Measurements from ENCODE around the gene RPL5. TPM values are rescaled to one million over a fixed set of nuclear protein-coding genes. Genes with fewer than 3 reads are reported as not detected.

The RPL5 gene
- total RNA-seq, 1 donor from 2014 or later, result 552 TPM

DNA sequence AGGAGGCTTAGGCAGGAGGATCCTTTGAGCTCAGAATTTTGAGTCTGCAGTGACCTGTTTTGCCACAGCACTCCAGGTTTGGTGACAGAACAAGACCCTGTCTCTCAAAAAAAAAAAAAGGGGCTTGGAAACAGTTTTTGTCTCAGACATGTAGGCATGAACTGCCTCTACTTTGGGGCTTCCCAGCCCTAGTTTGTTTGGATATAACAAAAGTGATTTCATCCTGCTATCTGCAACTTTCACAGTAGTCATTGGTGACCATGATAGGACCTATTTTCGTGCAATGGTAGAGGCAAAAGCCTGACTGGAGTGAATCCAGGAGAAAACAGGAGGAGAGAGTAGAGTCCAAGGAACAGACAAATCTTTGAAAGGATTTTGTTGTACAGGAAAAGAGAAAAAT lies 26.6 kb upstream of the RPL5 start:
- Histone ChIP-seq H3K4me3 (no peak overlapping the region), H3K27ac (replicated peaks) (peak overlapping the region; percentile 79), H3K4me1 (peaks cover 12% of the 10 kb centered on the region), H3K9me3 (replicated peaks) (no peaks in the 10 kb centered on the region), H3K36me3 (no peaks in the 10 kb centered on the region), H3K27me3 (ENCODE audit: low read depth) (no peaks in the 10 kb centered on the region)
- intact Hi-C loops (cut with micrococcal nuclease), result no loop called here
- TF ChIP-seq, protein P1, sequence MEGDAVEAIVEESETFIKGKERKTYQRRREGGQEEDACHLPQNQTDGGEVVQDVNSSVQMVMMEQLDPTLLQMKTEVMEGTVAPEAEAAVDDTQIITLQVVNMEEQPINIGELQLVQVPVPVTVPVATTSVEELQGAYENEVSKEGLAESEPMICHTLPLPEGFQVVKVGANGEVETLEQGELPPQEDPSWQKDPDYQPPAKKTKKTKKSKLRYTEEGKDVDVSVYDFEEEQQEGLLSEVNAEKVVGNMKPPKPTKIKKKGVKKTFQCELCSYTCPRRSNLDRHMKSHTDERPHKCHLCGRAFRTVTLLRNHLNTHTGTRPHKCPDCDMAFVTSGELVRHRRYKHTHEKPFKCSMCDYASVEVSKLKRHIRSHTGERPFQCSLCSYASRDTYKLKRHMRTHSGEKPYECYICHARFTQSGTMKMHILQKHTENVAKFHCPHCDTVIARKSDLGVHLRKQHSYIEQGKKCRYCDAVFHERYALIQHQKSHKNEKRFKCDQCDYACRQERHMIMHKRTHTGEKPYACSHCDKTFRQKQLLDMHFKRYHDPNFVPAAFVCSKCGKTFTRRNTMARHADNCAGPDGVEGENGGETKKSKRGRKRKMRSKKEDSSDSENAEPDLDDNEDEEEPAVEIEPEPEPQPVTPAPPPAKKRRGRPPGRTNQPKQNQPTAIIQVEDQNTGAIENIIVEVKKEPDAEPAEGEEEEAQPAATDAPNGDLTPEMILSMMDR (IDR thresholded peaks at IDR 0.05; ENCODE audit: borderline replicate concordance), result no peak
- DNase-seq, result no peak

DNA sequence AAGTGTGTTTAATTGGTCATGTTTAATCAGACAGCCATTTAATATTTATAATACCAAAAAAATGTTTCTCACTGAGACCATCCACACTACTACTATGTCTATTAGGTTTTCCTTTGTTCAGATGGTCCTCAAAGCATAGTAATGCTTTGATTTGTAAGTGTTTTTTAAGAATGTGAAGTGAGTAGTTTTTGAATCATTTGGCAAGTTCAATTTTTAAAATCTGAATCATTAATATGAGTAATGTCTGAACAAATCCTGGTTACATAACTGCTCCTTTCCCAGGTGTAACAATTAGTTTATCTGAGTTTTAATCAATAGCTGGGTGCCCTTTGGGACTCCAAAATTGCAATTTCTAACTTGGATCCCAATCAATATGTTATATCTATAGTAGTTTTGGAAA lies 23.5 kb upstream of the RPL5 start:
- intact Hi-C loops (cut with micrococcal nuclease), result no loop called here
- TF ChIP-seq, protein P1 (IDR thresholded peaks at IDR 0.05; ENCODE audit: borderline replicate concordance), result no peak
- no peak overlapping the region for H3K27ac ChIP-seq (replicated peaks)
- DNase-seq, result no peak
- H3K9me3 ChIP-seq (replicated peaks), result peaks cover 8% of the 10 kb centered on the region
- H3K4me1 ChIP-seq, result peaks cover 12% of the 10 kb centered on the region
- H3K27me3 ChIP-seq (ENCODE audit: low read depth), result no peaks in the 10 kb centered on the region
- H3K36me3 ChIP-seq, result no peaks in the 10 kb centered on the region
- no peak overlapping the region for H3K4me3 ChIP-seq

DNA sequence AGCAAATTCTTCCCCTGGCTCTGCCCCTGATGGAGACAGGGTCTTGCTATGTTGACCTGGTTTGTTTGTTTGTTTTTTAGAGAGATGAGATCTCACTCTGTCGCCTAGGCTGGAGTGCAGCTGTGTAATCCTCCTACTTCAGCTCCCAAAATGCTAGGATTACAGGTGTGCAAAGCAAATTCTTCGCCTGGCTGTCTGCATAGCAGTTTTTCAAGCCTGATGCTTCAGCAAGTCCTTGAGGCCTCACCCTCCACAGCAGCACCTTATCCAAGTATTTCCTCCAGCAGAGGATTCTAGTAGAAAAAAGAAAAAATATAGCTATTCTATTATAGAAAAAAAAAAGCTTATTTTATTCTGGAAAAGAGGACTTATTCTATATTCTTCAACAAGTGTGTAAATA lies 15.1 kb upstream of the RPL5 start:
- no peaks in the 10 kb centered on the region for H3K27me3 ChIP-seq (ENCODE audit: low read depth)
- TF ChIP-seq, protein P1 (IDR thresholded peaks at IDR 0.05; ENCODE audit: borderline replicate concordance), result no peak
- intact Hi-C loops (cut with micrococcal nuclease), result loop anchor here (5.0 kb wide), 1 partner anchor 69 kb away; no protein-coding TSS in a partner anchor
- H3K36me3 ChIP-seq, result no peaks in the 10 kb centered on the region
- no peaks in the 10 kb centered on the region for H3K4me1 ChIP-seq
- peaks cover 8% of the 10 kb centered on the region for H3K9me3 ChIP-seq (replicated peaks)
- H3K27ac ChIP-seq (replicated peaks), result no peak overlapping the region
- DNase-seq, result no peak
- H3K4me3 ChIP-seq, result no peak overlapping the region

DNA sequence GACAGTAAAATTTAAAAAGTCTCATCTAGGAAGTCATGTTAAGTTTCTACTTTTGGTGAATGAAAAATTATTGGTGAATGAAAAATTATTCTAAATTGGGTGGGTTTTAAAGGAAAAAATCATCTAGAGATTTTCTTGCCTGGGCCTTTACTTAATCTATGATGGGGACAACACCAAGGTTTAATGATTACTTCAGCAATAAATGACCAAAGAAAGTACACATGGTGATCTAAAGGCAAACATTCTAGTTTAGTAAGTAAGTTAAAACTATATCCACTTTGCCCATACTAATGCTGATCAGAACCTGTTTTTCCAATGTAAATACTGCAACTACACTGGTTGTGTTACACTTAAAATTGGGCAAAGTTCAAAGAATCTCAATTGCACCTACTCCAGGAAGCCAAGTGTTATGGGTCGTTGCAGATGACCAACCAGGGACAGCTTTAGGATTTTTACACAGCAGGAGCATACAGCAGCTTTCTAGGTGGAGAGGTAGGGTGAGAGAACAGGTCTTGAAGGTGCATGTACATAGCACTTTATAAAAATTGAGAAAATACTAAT lies 14.6 kb upstream of the RPL5 start:
- no peaks in the 10 kb centered on the region for H3K27me3 ChIP-seq (ENCODE audit: low read depth)
- peaks cover 8% of the 10 kb centered on the region for H3K9me3 ChIP-seq (replicated peaks)
- TF ChIP-seq, protein P1 (IDR thresholded peaks at IDR 0.05; ENCODE audit: borderline replicate concordance), result no peak
- intact Hi-C loops (cut with micrococcal nuclease), result loop anchor here (5.0 kb wide), 1 partner anchor 70 kb away; no protein-coding TSS in a partner anchor
- H3K4me1 ChIP-seq, result no peaks in the 10 kb centered on the region
- no peak for DNase-seq
- no peak overlapping the region for H3K27ac ChIP-seq (replicated peaks)
- no peak overlapping the region for H3K4me3 ChIP-seq
- H3K36me3 ChIP-seq, result no peaks in the 10 kb centered on the region

DNA sequence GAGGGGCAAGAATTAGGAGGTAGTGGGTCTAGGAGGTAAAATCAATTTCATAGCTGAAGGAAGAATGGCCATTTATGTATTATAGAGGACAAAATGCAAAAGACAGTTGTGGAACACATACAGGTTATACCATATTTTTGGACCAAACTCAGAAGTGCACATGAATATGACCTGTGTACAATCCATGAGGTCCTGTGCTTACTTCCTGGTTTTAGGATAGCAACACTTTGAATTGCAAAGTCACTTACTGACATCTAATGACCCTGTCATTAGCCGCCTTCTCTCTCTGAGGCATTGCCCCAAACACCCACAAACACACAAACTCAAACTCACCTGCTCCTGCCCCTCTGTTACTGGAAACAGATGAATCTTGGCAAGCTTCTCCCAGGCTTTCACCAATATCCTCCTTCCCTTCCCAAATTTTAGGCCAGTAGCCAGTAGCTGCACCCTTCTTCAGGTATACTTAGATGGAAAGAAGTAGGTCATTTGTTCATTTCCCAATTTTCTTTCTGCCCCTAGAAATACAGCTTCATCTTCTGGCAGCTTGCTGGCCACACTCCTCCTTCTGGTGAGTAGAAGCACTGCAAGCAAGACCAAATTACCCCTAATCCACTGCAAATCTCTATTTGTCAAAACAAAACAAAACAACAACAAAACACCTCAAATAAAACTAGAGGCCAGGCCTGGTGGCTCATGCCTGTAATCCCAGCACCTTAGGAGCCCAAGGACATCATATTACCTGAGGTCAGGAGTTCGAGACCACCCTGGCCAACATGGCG lies 13.7 kb upstream of the RPL5 start:
- TF ChIP-seq, protein P1 (IDR thresholded peaks at IDR 0.05; ENCODE audit: borderline replicate concordance), result peak; percentile 77
- peaks cover 3% of the 10 kb centered on the region for H3K4me1 ChIP-seq
- H3K27me3 ChIP-seq (ENCODE audit: low read depth), result no peaks in the 10 kb centered on the region
- DNase-seq, result no peak
- no peak overlapping the region for H3K4me3 ChIP-seq
- H3K9me3 ChIP-seq (replicated peaks), result no peaks in the 10 kb centered on the region
- intact Hi-C loops (cut with micrococcal nuclease), result loop anchor here (5.0 kb wide), 1 partner anchor 71 kb away; no protein-coding TSS in a partner anchor
- H3K27ac ChIP-seq (replicated peaks), result no peak overlapping the region
- no peaks in the 10 kb centered on the region for H3K36me3 ChIP-seq

Data from left ventricle myocardium inferior (tissue), 1 donor.